ENCODE results near the gene PRRT1.

Gene PRRT1

GRCh38 chr6:32179766-32180405, 28.1 kb upstream of the PRRT1 start:
- no peak overlapping the region for H3K4me3 ChIP-seq (ENCODE audit: low read depth, low read length)

GRCh38 chr6:32178547-32179440, 27.1 kb upstream of the PRRT1 start:
- H3K4me3 ChIP-seq (ENCODE audit: low read depth, low read length), result peak overlapping the region; percentile 77
- TF ChIP-seq CTCF (conservative IDR thresholded peaks at IDR 0.05; ENCODE audit: low read depth, low read length), result no peak
- DNase-seq (ENCODE audit: low read depth), result peak; percentile 26

More at GRCh38 chr6:32179766-32180405, 28.1 kb upstream of the PRRT1 start:
- no peak for TF ChIP-seq CTCF (conservative IDR thresholded peaks at IDR 0.05; ENCODE audit: low read depth, low read length)
- DNase-seq (ENCODE audit: low read depth), result no peak

- DNase-seq (ENCODE audit: low read depth), result peak; percentile 100
- no peak for TF ChIP-seq CTCF (conservative IDR thresholded peaks at IDR 0.05; ENCODE audit: low read depth, low read length)
- peak within 1 kb of the TSS; percentile 97 for H3K4me3 ChIP-seq (ENCODE audit: low read depth, low read length)
These were observed 26.2 kb upstream of the PRRT1 start, which contains the start of gene RNF5 for GRCh38 chr6:32177788-32178546. Gene RNF5, plus strand, starts transcription at chr6:32178405. Its CDS starts 107 bp downstream, at chr6:32178512.

DNA sequence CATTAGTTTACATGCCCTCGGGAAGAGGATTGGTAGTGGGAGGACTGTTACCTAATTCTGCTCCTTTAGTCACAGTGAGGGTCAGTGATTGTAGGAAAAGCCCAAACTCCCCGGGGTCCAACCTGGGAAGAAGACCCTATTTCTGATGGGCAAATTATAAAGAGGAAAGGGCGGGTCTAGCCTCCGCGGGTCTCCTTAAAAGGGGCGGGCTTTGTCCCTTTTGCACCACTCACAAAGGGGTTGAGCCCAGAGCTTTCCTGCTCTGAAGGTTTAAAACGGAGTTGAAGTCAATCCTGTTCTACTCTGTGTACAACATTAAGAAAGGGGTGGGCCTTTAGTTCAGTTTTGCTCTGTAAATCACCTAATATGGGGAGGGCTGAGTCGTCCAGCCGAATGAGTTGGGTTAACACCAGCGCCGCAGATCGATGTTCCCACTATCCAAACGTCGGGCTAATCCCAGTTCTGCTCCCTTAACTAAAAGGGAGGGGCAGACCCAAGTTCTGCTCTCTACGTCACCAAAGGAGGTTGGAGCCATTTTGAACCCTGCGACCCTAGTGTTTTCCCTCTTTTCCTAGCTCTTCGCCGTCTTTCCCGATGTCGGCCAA, 25.5 kb upstream of the PRRT1 start:
- DNase-seq (ENCODE audit: low read depth), result no peak
- H3K4me3 ChIP-seq (ENCODE audit: low read depth, low read length), result peak overlapping the region; percentile 97
- TF ChIP-seq CTCF (conservative IDR thresholded peaks at IDR 0.05; ENCODE audit: low read depth, low read length), result no peak

DNA sequence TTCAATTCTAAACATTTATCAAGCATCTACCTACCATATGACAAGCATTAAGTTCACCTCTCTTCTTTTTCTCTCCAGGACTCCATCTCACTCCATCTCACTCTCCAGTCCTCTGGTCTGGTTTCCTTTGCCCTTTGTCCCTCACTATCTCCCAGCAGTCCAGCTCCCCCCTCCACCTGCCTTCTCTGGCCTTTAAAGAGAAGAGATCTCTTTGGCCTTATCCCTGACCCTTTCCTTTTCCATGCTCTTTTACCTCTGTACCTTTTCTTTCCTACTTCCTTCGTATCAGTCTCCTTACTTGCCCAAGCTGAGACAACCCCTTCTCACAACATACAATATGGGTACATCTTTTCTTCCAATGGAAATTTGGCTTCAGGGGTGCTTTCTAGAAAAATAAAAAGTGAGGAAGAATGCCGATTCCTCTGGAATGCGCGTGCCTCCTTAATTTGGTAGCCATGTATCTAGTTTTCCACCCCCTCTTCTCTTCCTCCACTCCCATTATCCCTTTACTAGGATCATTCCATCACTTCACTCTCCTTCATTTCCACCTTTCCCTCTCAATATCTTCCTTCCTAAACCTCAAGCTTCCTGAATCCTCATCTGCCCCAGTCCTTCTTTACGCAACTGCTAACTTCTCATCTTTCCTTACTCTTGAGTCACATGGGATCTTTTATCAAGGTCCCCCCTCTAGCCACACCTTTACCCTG, 24.9 kb upstream of the PRRT1 start:
- H3K4me3 ChIP-seq (ENCODE audit: low read depth, low read length), result peak overlapping the region; percentile 97
- DNase-seq (ENCODE audit: low read depth), result peak; percentile 75
- TF ChIP-seq CTCF (conservative IDR thresholded peaks at IDR 0.05; ENCODE audit: low read depth, low read length), result no peak

Data from choroid plexus epithelial cell (primary cell).